GM12878 (cell line): ENCODE measurements around the gene PLCG1. TPM values are rescaled to one million over a fixed set of nuclear protein-coding genes. Genes with fewer than 3 reads are reported as not detected.

ENCODE experiments used
- ATAC-seq: fragments of 200-7000 bp; cut with Tn5 transposase; 3 replicates; pipeline ENCODE4 v1.9.1; 2020; ENCODE audit warnings: mild to moderate bottlenecking, moderate library complexity
- BruUV-seq: library from RNA; stranded (reverse); fragments of 400-500 nt; replicated peaks from 2 replicates; lab custom pipeline; 2021; lab: Mats Ljungman, UMichigan
- CTCF ChIA-PET: fragments of 300-600 bp; sonication (Branson Sonifier 250); formaldehyde crosslinking; extraction: SDS; loops from one replicate; lab custom pipeline; 2021; ENCODE audit warnings: inconsistent platforms; lab: Yijun Ruan, JAX
- POLR2A ChIA-PET: fragments of 350-600 bp; formaldehyde crosslinking; extraction: SDS; loops from one replicate; lab custom pipeline; 2021; ENCODE audit warnings: inconsistent platforms; lab: Charles Lee
- RAD21 ChIA-PET: fragments of 300-600 bp; sonication (Branson Sonifier 250); formaldehyde crosslinking; loops from one replicate; lab custom pipeline; 2023; ENCODE audit warnings: antibody characterized with exemption; ENCODE audit not compliant: unreplicated experiment; lab: Charles Lee
- SMC1A ChIA-PET: fragments of 300-600 bp; sonication (Branson Sonifier 250); formaldehyde crosslinking; loops from one replicate; lab custom pipeline; 2023; ENCODE audit not compliant: unreplicated experiment, uncharacterized antibody; lab: Charles Lee
- DNase-seq: peaks from one replicate; pipeline ENCODE4 v3.0.0-alpha.2; 2011; ENCODE audit warnings: low read depth, low spot score
- FAIRE-seq: peaks from 3 replicates; lab custom pipeline; 2011; peaks lifted over from hg19 to GRCh38; lab: Jason Lieb, UNC
- H2AFZ ChIP-seq: 2 replicates; pipeline ENCODE4 v1.6.0; 2011; ENCODE audit warnings: low read depth, low read length, control low read depth; ENCODE audit not compliant: control insufficient read depth
- H3K27ac ChIP-seq: 2 replicates; pipeline ENCODE4 v1.5.1; 2011; ENCODE audit warnings: control low read depth; ENCODE audit not compliant: control insufficient read depth, insufficient read depth
- H3K27me3 ChIP-seq, 2 experiments: replicated peaks in 1 of 2; 2 replicates each; pipeline versions ENCODE4 v1.6.0 to v1.6.1; 2011; ENCODE audit warnings: low read length in 1 of 2; ENCODE audit not compliant: control insufficient read depth in 2 of 2, insufficient read depth in 2 of 2
- H3K36me3 ChIP-seq, 2 experiments: 2 replicates each; pipeline ENCODE4 v1.5.1; 2011; ENCODE audit warnings: low read length in 1 of 2; ENCODE audit not compliant: control insufficient read depth in 2 of 2, insufficient read depth in 2 of 2
- H3K4me1 ChIP-seq: 2 replicates; pipeline ENCODE4 v1.6.1; 2011; ENCODE audit warnings: mild to moderate bottlenecking, low read length, moderate library complexity, mixed read lengths; ENCODE audit not compliant: control insufficient read depth, insufficient read depth
- H3K4me2 ChIP-seq: 2 replicates; pipeline ENCODE4 v1.6.0; 2011; ENCODE audit warnings: control low read depth; ENCODE audit not compliant: control insufficient read depth, insufficient read depth
- H3K4me3 ChIP-seq: fragments of 200-600 bp; sonication (generic); 2 replicates; pipeline ENCODE4 v1.5.1; 2016
- H3K79me2 ChIP-seq: 2 replicates; pipeline ENCODE4 v1.6.0; 2011; ENCODE audit warnings: low read length; ENCODE audit not compliant: control insufficient read depth, insufficient read depth
- H3K9ac ChIP-seq: 2 replicates; pipeline ENCODE4 v1.8.0; 2011; ENCODE audit warnings: low read length, control low read depth, mixed read lengths; ENCODE audit not compliant: control insufficient read depth, insufficient read depth
- H3K9me3 ChIP-seq: replicated peaks from 3 replicates; pipeline ENCODE4 v1.5.1; 2011; ENCODE audit warnings: mild to moderate bottlenecking, low read length; ENCODE audit not compliant: control insufficient read depth, insufficient read depth
- H4K20me1 ChIP-seq: 2 replicates; pipeline ENCODE4 v1.6.0; 2011; ENCODE audit not compliant: control insufficient read depth, insufficient read depth
- CBFB ChIP-seq: IDR thresholded peaks from 2 replicates; pipeline ENCODE4 v1.6.1; 2016; ENCODE audit warnings: antibody characterized with exemption, low read depth
- CBX5 ChIP-seq: sonication (generic); IDR thresholded peaks from 2 replicates; pipeline ENCODE4 v1.6.1; 2016; ENCODE audit warnings: low read depth, moderate library complexity, mild to moderate bottlenecking, inconsistent platforms
- DPF2 ChIP-seq: fragments of 450-650 bp; IDR thresholded peaks from 2 replicates; pipeline ENCODE4 v1.6.1; 2017; ENCODE audit warnings: mild to moderate bottlenecking
- HDAC6 ChIP-seq: fragments of 200-600 bp; sonication (generic); IDR thresholded peaks from one replicate; pipeline ENCODE4 v1.8.0; 2017; ENCODE audit warnings: antibody characterized with exemption; ENCODE audit not compliant: unreplicated experiment
- KLF5 ChIP-seq: fragments of 450-650 bp; IDR thresholded peaks from 2 replicates; pipeline ENCODE4 v1.6.1; 2014; ENCODE audit warnings: mild to moderate bottlenecking; ENCODE audit not compliant: partially characterized antibody
- POLR2AphosphoS2 ChIP-seq: IDR thresholded peaks from 2 replicates; pipeline ENCODE4 v1.6.1; 2011; ENCODE audit warnings: low read depth, mild to moderate bottlenecking, low read length, improper control_type of control experiment, moderate library complexity
- SMAD1 ChIP-seq: fragments of 450-650 bp; IDR thresholded peaks from 2 replicates; pipeline ENCODE4 v1.6.1; 2018; ENCODE audit warnings: mild to moderate bottlenecking, low read depth; ENCODE audit not compliant: partially characterized antibody
- WRNIP1 ChIP-seq: IDR thresholded peaks from 2 replicates; pipeline ENCODE4 v1.6.1; 2011; ENCODE audit warnings: low read depth, low read length, improper control_type of control experiment, borderline replicate concordance
- WGBS: methylation state at CpG from one replicate; pipeline ENCODE4 v1.1.6; 2016; ENCODE audit warnings: low lambda C conversion rate; ENCODE audit not compliant: insufficient replicate concordance, insufficient coverage; ENCODE audit errors: missing lambda C conversion rate; 5-methylcytosine and 5-hydroxymethylcytosine counted together
- in situ Hi-C: fragments of 300-500 bp; cut with MboI; formaldehyde crosslinking; loops from 9 replicates; pipeline ENCODE4 v1.14.3; 2018; ENCODE audit warnings: mixed read lengths
- intact Hi-C: fragments of 100-400 bp; cut with micrococcal nuclease; formaldehyde crosslinking; loops from one replicate; pipeline ENCODE4 v1.14.2; 2022; ENCODE audit not compliant: unreplicated experiment
- polyA plus RNA-seq, 11 experiments: library from polyadenylated mRNA; depleted of rRNA in 4 of 11; unstranded in 6 of 11; stranded (reverse) in 5 of 11; fragments of >200 nt; fragmentation: Nextera tagmentation in 4 of 11; fragmentation: Illumina TruSeq in 1 of 11; extraction: Ambion mirVana in 4 of 11; extraction: Trizol in 1 of 11; gene quantifications; 1 replicate in 1 of 11; 2 replicates in 10 of 11; pipeline versions ENCODE4 v1.2.1 to v1.2.3, GENCODE V29; 2011 to 2016; ENCODE audit warnings: inconsistent platforms in 2 of 11, missing spikeins in 2 of 11, low read depth in 1 of 11
- total RNA-seq, 4 experiments: library from RNA; depleted of rRNA in 3 of 4; stranded (reverse); fragments of >200 nt in 3 of 4; fragmentation: Illumina TruSeq in 1 of 4; extraction: Trizol in 1 of 4; gene quantifications; 2 replicates each; pipeline versions ENCODE4 v1.2.1 to v1.2.3, GENCODE V29; 2013 to 2021
- TF ChIP-seq, protein P1 (sequence below): fragments of 450-650 bp; formaldehyde crosslinking; IDR thresholded peaks from 2 replicates; pipeline ENCODE4 v1.4.0; 2020; ENCODE audit warnings: mild to moderate bottlenecking, moderate library complexity

Gene PLCG1
- total and polyA plus RNA-seq, 10 of the 15 experiments (the other 5 are each of a cell fraction or from before 2014, with no cell fraction given), result 2.6 to 114 (median 45.3) TPM

DNA sequence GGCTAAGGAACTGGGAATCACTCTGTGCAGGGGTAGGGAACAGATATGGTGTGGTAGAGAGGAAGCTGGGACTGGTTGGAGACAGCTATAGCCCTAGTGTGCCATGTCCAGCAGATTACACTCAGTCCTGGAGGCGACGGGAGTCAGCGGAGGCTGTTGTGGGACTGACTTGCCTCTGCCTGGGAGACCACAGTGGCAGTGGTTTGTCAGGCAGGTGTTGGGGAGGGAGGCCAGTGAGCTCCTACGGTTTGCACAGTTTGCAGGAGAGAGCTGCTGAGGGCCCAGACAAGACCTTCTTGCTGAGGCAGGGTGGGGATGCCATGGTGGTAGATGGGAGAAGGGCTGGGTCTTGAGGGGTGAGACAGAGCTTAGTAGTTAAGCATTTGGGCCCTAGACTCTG is 4.9 kb downstream of the PLCG1 start:
- ATAC-seq (no peak), FAIRE-seq (no peak), DNase-seq (no peak)
- no peak overlapping the region for H2AFZ ChIP-seq
- intact Hi-C loops (no loop called here), in situ Hi-C loops (no loop called here)
- no TSS peak for BruUV-seq
- H4K20me1 ChIP-seq, result peaks cover 9% of the 10 kb centered on the region
- ChIA-PET CTCF (interaction anchor here (0.5 to 10.1 kb wide), 7 partner anchors 9 to 174 kb away, joined by 3 to 75 read pairs (median 15); no protein-coding TSS in a partner anchor), RAD21 (interaction anchor here (0.5 to 4.0 kb wide), 5 partner anchors 8 to 576 kb away, joined by 3 to 42 read pairs (median 8); no protein-coding TSS in a partner anchor), SMC1A (interaction anchor here (0.7 to 5.9 kb wide), 9 partner anchors 8 to 164 kb away, joined by 3 to 71 read pairs (median 7); no protein-coding TSS in a partner anchor), POLR2A (interaction anchor here (0.7 to 11.3 kb wide), 6 partner anchors 8 to 551 kb away, joined by 3 to 84 read pairs (median 7); no protein-coding TSS in a partner anchor)
- H3K9me3 ChIP-seq, result no peaks in the 10 kb centered on the region
- H3K79me2 ChIP-seq, result peaks cover 98% of the 10 kb centered on the region
- H3K4me3 ChIP-seq, result 0 out of 2 replicates have a peak overlapping the region, but pooled peaks have one; percentile 19
- peaks cover 50% of the 10 kb centered on the region for H3K4me1 ChIP-seq
- no peak overlapping the region for H3K27ac ChIP-seq
- no peaks in the 10 kb centered on the region for H3K27me3 ChIP-seq
- TF ChIP-seq CBX5 (no peak), WRNIP1 (no peak), SMAD1 (no peak), DPF2 (no peak), HDAC6 (no peak), CBFB (no peak), KLF5 (no peak), POLR2AphosphoS2 (no peak)
- TF ChIP-seq, protein P1, sequence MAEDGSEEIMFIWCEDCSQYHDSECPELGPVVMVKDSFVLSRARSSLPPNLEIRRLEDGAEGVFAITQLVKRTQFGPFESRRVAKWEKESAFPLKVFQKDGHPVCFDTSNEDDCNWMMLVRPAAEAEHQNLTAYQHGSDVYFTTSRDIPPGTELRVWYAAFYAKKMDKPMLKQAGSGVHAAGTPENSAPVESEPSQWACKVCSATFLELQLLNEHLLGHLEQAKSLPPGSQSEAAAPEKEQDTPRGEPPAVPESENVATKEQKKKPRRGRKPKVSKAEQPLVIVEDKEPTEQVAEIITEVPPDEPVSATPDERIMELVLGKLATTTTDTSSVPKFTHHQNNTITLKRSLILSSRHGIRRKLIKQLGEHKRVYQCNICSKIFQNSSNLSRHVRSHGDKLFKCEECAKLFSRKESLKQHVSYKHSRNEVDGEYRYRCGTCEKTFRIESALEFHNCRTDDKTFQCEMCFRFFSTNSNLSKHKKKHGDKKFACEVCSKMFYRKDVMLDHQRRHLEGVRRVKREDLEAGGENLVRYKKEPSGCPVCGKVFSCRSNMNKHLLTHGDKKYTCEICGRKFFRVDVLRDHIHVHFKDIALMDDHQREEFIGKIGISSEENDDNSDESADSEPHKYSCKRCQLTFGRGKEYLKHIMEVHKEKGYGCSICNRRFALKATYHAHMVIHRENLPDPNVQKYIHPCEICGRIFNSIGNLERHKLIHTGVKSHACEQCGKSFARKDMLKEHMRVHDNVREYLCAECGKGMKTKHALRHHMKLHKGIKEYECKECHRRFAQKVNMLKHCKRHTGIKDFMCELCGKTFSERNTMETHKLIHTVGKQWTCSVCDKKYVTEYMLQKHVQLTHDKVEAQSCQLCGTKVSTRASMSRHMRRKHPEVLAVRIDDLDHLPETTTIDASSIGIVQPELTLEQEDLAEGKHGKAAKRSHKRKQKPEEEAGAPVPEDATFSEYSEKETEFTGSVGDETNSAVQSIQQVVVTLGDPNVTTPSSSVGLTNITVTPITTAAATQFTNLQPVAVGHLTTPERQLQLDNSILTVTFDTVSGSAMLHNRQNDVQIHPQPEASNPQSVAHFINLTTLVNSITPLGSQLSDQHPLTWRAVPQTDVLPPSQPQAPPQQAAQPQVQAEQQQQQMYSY (CRISPR knock-in tag), result no peak
- H3K36me3 ChIP-seq, result peaks cover 2 to 3% of the 10 kb centered on the region in 2 experiments; a peak in 3 of 4 replicates
- no peak overlapping the region; the same call in none of the 2 replicates for H3K9ac ChIP-seq
- 97% methylated on average over 4 of the region's 4 CpGs for WGBS
- peak overlapping the region; percentile 75 for H3K4me2 ChIP-seq
